Activated T-helper 1 cell treated with Interleukin-2 at 50 U/mL for 16 hours (primary cell): ENCODE measurements around the gene PPP2R5E.
"Not testable (repeated sequence)": the region's sequence is repeated elsewhere in the genome, so short reads cannot be mapped to it uniquely, and the experiment has no call there.

Experiments used
- DNase-seq: peaks from one replicate; pipeline ENCODE4 v3.0.0-alpha.2; 2020; ENCODE audit warnings: low read depth

Gene PPP2R5E

GRCh38 chr14:63371613-63372012, 171.6 kb downstream of the PPP2R5E start:
- DNase-seq, result not testable (repeated sequence)

GRCh38 chr14:63371033-63371432, 172.1 kb downstream of the PPP2R5E start:
- no peak for DNase-seq

- no peak for DNase-seq
These were observed 175.3 kb downstream of the PPP2R5E start for GRCh38 chr14:63367742-63368364.

GRCh38 chr14:63362389-63362819, 180.8 kb downstream of the PPP2R5E start:
- DNase-seq, result no peak

GRCh38 chr14:63361790-63362189, 181.4 kb downstream of the PPP2R5E start:
- DNase-seq, result no peak

- DNase-seq, result no peak
These were observed 185.3 kb downstream of the PPP2R5E start for GRCh38 chr14:63357841-63358240.

GRCh38 chr14:63345826-63346225, 197.4 kb downstream of the PPP2R5E start:
- no peak for DNase-seq

- DNase-seq, result no peak
These were observed 198.8 kb downstream of the PPP2R5E start for GRCh38 chr14:63344336-63344735.

- no peak for DNase-seq
These were observed 199.3 kb downstream of the PPP2R5E start for GRCh38 chr14:63343878-63344277.

- DNase-seq, result no peak
These were observed 200.8 kb downstream of the PPP2R5E start for GRCh38 chr14:63342371-63342770.

- no peak for DNase-seq
These were observed 214.1 kb downstream of the PPP2R5E start for GRCh38 chr14:63328787-63329737.

GRCh38 chr14:63326840-63327239, 216.3 kb downstream of the PPP2R5E start:
- DNase-seq, result no peak

- DNase-seq, result no peak
These were observed 220.1 kb downstream of the PPP2R5E start for GRCh38 chr14:63322897-63323573.

- no peak for DNase-seq
These were observed 220.7 kb downstream of the PPP2R5E start for GRCh38 chr14:63322472-63322871.
